Smooth muscle cell (in vitro differentiated cells): ENCODE data around the gene MXRA8. TPM values are rescaled to one million over a fixed set of nuclear protein-coding genes. Genes with fewer than 3 reads are reported as not detected.
A peak's percentile ranks its signal among the peaks of the same experiment; 100 is the strongest.

ENCODE experiments used
- DNase-seq: peaks from one replicate; lab custom pipeline; 2025; ENCODE audit not compliant: unreplicated experiment; lab: John Stamatoyannopoulos, UW
- H2AFZ ChIP-seq: fragments of 200-600 bp; sonication (generic); 2 replicates; pipeline ENCODE4 v1.6.0; 2016; ENCODE audit warnings: antibody characterized with exemption, low read depth, mild to moderate bottlenecking
- H3F3A ChIP-seq: fragments of 200-600 bp; sonication (generic); 2 replicates; pipeline ENCODE4 v1.6.0; 2017; ENCODE audit warnings: antibody characterized with exemption, low read depth
- H3K27ac ChIP-seq: fragments of 200-600 bp; sonication (generic); 2 replicates; pipeline ENCODE4 v1.5.1; 2016; ENCODE audit warnings: low read depth, mild to moderate bottlenecking
- H3K27me3 ChIP-seq: fragments of 200-600 bp; sonication (generic); 2 replicates; pipeline ENCODE4 v1.6.1; 2016; ENCODE audit warnings: low read depth, mild to moderate bottlenecking
- H3K36me3 ChIP-seq: fragments of 200-600 bp; sonication (generic); 2 replicates; pipeline ENCODE4 v1.5.1; 2016; ENCODE audit warnings: low read depth
- H3K4me1 ChIP-seq: fragments of 200-600 bp; sonication (generic); 2 replicates; pipeline ENCODE4 v1.5.1; 2016; ENCODE audit warnings: low read depth
- H3K4me2 ChIP-seq: fragments of 200-600 bp; sonication (generic); 2 replicates; pipeline ENCODE4 v1.6.0; 2016; ENCODE audit warnings: mild to moderate bottlenecking
- H3K4me3 ChIP-seq: fragments of 200-600 bp; sonication (generic); 2 replicates; pipeline ENCODE4 v1.5.1; 2016; ENCODE audit warnings: mild to moderate bottlenecking
- H3K79me2 ChIP-seq: fragments of 200-600 bp; sonication (generic); 2 replicates; pipeline ENCODE4 v1.6.0; 2016; ENCODE audit warnings: low read depth, mild to moderate bottlenecking
- H3K9ac ChIP-seq: fragments of 200-600 bp; sonication (generic); 2 replicates; pipeline ENCODE4 v1.6.0; 2016; ENCODE audit warnings: low read depth
- H3K9me3 ChIP-seq: fragments of 200-600 bp; sonication (generic); replicated peaks from 2 replicates; pipeline ENCODE4 v1.5.1; 2016; ENCODE audit warnings: low read depth
- H4K20me1 ChIP-seq: fragments of 200-600 bp; sonication (generic); 2 replicates; pipeline ENCODE4 v1.6.0; 2016; ENCODE audit warnings: low read depth
- WGBS: methylation state at CpG from one replicate; pipeline ENCODE4 v1.1.7; 2016; ENCODE audit warnings: low lambda C conversion rate; 5-methylcytosine and 5-hydroxymethylcytosine counted together
- polyA plus RNA-seq: library from polyadenylated mRNA; unstranded; fragments of >200 nt; fragmentation: Nextera tagmentation; extraction: Ambion mirVana; gene quantifications from 2 replicates; pipeline ENCODE4 v1.2.1, GENCODE V29; 2016
- total RNA-seq: library from RNA; depleted of rRNA; stranded (reverse); fragments of >200 nt; gene quantifications from 2 replicates; pipeline ENCODE4 v1.2.3, GENCODE V29; 2014
- TF ChIP-seq, protein P1 (sequence below): fragments of 200-600 bp; sonication (generic); IDR thresholded peaks from 2 replicates; pipeline ENCODE4 v1.5.1; 2017; ENCODE audit warnings: borderline replicate concordance, mild to moderate bottlenecking, antibody characterized with exemption; ENCODE audit not compliant: insufficient read depth, poor library complexity, severe bottlenecking

The MXRA8 gene
- total and polyA plus RNA-seq, 2 experiments from 2014 or later: 266 to 597 TPM

DNA sequence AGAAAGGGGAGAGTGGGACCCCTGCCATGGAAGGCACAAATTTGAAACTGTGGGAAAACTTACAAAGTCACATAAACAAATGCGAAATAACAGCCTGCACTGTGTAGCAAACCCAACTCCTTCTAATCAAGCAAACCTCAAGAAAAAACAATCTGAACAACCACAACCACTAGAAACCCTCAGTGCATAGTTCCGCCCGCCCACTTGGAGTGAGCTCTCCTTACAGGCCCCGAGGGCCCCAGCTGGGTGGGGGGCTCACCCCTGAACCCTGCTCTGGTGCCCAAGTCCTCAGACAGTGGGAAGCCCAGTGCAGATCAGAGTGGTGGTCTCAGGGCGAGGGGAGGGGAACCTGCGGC, 931 bp upstream of the MXRA8 start:
- Histone ChIP-seq H2AFZ (no peak overlapping the region), H3K27ac (peak overlapping the region; percentile 96), H3K9me3 (no peaks in the 10 kb centered on the region), H3F3A (peaks cover 18% of the 10 kb centered on the region), H3K4me3 (peak overlapping the region; percentile 64), H3K4me1 (peaks cover 48% of the 10 kb centered on the region), H3K9ac (peak overlapping the region; percentile 85), H3K4me2 (peak overlapping the region; percentile 92), H3K79me2 (peaks cover 37% of the 10 kb centered on the region), H3K36me3 (no peaks in the 10 kb centered on the region), H3K27me3 (no peaks in the 10 kb centered on the region), H4K20me1 (peaks cover 34% of the 10 kb centered on the region)
- WGBS: 46% methylated on average over 6 of the region's 6 CpGs
- TF ChIP-seq, protein P1, sequence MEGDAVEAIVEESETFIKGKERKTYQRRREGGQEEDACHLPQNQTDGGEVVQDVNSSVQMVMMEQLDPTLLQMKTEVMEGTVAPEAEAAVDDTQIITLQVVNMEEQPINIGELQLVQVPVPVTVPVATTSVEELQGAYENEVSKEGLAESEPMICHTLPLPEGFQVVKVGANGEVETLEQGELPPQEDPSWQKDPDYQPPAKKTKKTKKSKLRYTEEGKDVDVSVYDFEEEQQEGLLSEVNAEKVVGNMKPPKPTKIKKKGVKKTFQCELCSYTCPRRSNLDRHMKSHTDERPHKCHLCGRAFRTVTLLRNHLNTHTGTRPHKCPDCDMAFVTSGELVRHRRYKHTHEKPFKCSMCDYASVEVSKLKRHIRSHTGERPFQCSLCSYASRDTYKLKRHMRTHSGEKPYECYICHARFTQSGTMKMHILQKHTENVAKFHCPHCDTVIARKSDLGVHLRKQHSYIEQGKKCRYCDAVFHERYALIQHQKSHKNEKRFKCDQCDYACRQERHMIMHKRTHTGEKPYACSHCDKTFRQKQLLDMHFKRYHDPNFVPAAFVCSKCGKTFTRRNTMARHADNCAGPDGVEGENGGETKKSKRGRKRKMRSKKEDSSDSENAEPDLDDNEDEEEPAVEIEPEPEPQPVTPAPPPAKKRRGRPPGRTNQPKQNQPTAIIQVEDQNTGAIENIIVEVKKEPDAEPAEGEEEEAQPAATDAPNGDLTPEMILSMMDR: no peak
- no peak for DNase-seq

DNA sequence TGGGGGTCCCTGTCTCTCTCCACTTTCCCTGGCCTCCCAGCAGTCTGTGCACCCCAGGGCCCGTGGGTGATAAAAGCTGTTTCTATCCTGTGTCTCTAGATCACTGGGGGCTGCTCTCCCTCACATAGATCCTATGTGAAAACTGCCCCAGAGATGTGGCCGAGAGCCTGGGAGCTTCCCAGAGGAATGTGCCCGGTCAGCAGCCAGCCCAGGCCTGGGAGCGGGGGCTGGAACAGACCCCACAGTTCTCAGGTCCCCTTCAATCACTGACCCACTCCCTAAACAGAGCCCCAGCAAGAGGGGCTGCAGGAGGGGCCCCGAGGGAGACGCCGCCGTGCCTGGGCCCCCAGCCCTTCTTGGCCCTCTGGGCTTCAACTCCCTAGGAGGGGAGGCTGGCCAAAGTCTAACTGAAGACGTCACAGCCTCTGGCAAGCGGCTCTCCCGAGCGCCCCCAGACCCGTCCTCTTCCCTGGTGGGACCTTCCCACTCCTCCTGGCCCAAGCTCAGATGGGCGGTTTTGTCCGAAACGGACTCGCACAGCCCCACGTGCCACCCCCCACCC, 403 bp downstream of the MXRA8 start:
- 20% methylated on average over 18 of the region's 18 CpGs for WGBS
- peak overlapping the region; percentile 96 for H3K27ac ChIP-seq
- H3K9ac ChIP-seq: peak overlapping the region; percentile 85
- H3K79me2 ChIP-seq: peaks cover 50% of the 10 kb centered on the region
- H3K4me2 ChIP-seq: peak overlapping the region; percentile 92
- no peak overlapping the region for H2AFZ ChIP-seq
- H3F3A ChIP-seq: peaks cover 31% of the 10 kb centered on the region
- no peaks in the 10 kb centered on the region for H3K36me3 ChIP-seq
- H3K4me1 ChIP-seq: peaks cover 54% of the 10 kb centered on the region
- DNase-seq: no peak
- H3K4me3 ChIP-seq: peak overlapping the region; percentile 64
- TF ChIP-seq, protein P1: no peak
- H4K20me1 ChIP-seq: peaks cover 48% of the 10 kb centered on the region
- H3K9me3 ChIP-seq: no peaks in the 10 kb centered on the region
- H3K27me3 ChIP-seq: no peaks in the 10 kb centered on the region

GRCh38 chr1:1356796-1357401, 1.5 kb downstream of the MXRA8 start:
- Histone ChIP-seq H3K36me3 (no peaks in the 10 kb centered on the region), H3K79me2 (peaks cover 51% of the 10 kb centered on the region), H3K4me1 (peaks cover 49% of the 10 kb centered on the region), H3K27ac (peak overlapping the region; percentile 96), H2AFZ (no peak overlapping the region), H4K20me1 (peaks cover 58% of the 10 kb centered on the region), H3K9ac (peak overlapping the region; percentile 85), H3K4me3 (peak overlapping the region; percentile 64), H3F3A (peaks cover 38% of the 10 kb centered on the region), H3K4me2 (peak overlapping the region; percentile 92), H3K27me3 (no peaks in the 10 kb centered on the region), H3K9me3 (no peaks in the 10 kb centered on the region)
- DNase-seq: no peak
- TF ChIP-seq, protein P1: no peak
- 61% methylated on average over 26 of the region's 26 CpGs for WGBS
